ENCODE measurements around the gene PIGU.

Gene PIGU

DNA sequence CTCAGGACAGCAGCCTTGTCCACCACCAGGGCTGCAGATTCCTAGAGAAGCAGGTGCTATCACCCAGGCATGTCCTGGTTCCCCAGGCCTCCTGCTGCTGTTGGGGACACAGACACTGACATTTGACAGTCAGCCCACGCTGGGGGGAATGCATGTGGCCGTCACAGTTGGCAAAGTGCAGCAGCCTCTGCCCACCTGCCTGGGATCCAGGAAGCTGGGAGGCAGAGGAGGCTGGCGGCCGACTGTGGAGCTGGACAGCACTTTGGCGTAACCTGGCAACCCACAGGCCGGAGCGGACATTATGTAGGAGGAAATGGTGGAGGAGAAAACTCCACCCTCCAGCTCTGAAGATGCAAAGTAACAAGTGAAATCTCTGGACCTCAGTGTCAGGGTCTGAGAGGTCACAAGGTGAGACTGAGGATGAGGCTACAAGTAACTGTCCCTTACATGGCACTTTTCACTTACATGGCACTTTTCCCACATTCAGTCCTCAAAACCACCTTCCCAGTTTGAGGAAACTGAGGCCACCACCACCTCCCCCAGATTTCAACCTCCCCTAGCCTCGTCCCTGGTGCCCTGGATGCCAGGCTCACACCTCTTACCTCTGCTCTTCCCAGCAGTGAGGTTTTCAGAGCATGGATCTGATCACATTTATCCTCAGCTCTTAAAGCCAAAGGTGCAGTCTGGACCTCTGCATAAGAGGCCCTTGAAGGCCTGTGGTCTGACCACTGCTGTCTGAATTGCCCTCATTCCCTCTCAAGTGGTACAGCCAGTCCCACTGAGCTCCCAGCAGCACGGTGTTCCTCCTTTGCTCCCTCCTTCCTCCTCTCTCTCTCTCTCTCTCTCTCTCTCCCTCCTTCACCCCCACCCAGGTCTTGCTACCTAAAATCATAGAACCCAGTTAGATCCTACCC, 109.7 kb downstream of the PIGU start:
- no peak for DNase-seq (ENCODE audit: low read depth)
- H3K4me3 ChIP-seq (ENCODE audit: low read depth, low read length), result no peak overlapping the region

- no peak for DNase-seq (ENCODE audit: low read depth)
These were observed 112.1 kb downstream of the PIGU start for GRCh38 chr20:34564833-34565232.

GRCh38 chr20:34562641-34563040, 114.3 kb downstream of the PIGU start:
- H3K4me3 ChIP-seq (ENCODE audit: low read depth, low read length), result no peak overlapping the region
- DNase-seq (ENCODE audit: low read depth), result no peak

More at GRCh38 chr20:34564833-34565232, 112.1 kb downstream of the PIGU start:
- no peak overlapping the region for H3K4me3 ChIP-seq (ENCODE audit: low read depth, low read length)

- H3K4me3 ChIP-seq (ENCODE audit: low read depth, low read length), result no peak overlapping the region
These were observed 115.2 kb downstream of the PIGU start for GRCh38 chr20:34561661-34562060.

GRCh38 chr20:34560614-34561013, 116.3 kb downstream of the PIGU start:
- H3K4me3 ChIP-seq (ENCODE audit: low read depth, low read length), result no peak overlapping the region

More at GRCh38 chr20:34561661-34562060, 115.2 kb downstream of the PIGU start:
- no peak for DNase-seq (ENCODE audit: low read depth)

DNA sequence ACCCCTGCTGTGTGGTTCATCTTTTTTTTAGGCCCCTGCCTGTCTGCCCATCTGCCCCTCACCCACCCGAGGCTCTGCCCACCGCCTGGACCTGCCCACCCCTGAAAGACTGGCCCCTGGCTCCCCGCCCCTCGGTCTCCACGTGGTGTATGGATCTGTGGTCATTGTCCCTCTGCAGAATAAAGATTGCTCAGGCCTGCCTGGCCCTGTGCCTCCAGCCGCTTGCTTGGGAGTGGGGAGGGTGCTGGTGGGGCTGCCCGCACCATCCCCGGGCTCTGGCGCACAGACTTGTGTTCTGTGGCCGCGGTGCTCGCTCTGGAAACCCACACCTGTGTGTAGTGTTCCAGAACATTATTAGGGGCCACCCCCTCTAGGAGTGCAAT, 116.8 kb downstream of the PIGU start:
- no peak for DNase-seq (ENCODE audit: low read depth)
- H3K4me3 ChIP-seq (ENCODE audit: low read depth, low read length), result no peak overlapping the region

More at GRCh38 chr20:34560614-34561013, 116.3 kb downstream of the PIGU start:
- DNase-seq (ENCODE audit: low read depth), result no peak

GRCh38 chr20:34559311-34560140, 117.4 kb downstream of the PIGU start:
- peak overlapping the region; percentile 60 for H3K4me3 ChIP-seq (ENCODE audit: low read depth, low read length)
- DNase-seq (ENCODE audit: low read depth), result no peak

GRCh38 chr20:34558320-34559218, 118.3 kb downstream of the PIGU start, which contains the start of gene MAP1LC3A:
Gene MAP1LC3A, plus strand, starts transcription at chr20:34558718. Its CDS starts 151 bp downstream, at chr20:34558869.
- peak within 1 kb of the TSS; percentile 60 for H3K4me3 ChIP-seq (ENCODE audit: low read depth, low read length)
- peak; percentile 91 for DNase-seq (ENCODE audit: low read depth)

GRCh38 chr20:34557936-34558319, 119.0 kb downstream of the PIGU start:
- no peak for DNase-seq (ENCODE audit: low read depth)
- H3K4me3 ChIP-seq (ENCODE audit: low read depth, low read length), result peak overlapping the region; percentile 60

- DNase-seq (ENCODE audit: low read depth), result no peak
- H3K4me3 ChIP-seq (ENCODE audit: low read depth, low read length), result no peak overlapping the region
These were observed 123.5 kb downstream of the PIGU start for GRCh38 chr20:34553366-34553867.

- no peak overlapping the region for H3K4me3 ChIP-seq (ENCODE audit: low read depth, low read length)
- DNase-seq (ENCODE audit: low read depth), result no peak
These were observed 124.3 kb downstream of the PIGU start for GRCh38 chr20:34552569-34552968.

GRCh38 chr20:34549929-34550305, 127.0 kb downstream of the PIGU start:
- H3K4me3 ChIP-seq (ENCODE audit: low read depth, low read length), result no peak overlapping the region
- DNase-seq (ENCODE audit: low read depth), result no peak

DNA sequence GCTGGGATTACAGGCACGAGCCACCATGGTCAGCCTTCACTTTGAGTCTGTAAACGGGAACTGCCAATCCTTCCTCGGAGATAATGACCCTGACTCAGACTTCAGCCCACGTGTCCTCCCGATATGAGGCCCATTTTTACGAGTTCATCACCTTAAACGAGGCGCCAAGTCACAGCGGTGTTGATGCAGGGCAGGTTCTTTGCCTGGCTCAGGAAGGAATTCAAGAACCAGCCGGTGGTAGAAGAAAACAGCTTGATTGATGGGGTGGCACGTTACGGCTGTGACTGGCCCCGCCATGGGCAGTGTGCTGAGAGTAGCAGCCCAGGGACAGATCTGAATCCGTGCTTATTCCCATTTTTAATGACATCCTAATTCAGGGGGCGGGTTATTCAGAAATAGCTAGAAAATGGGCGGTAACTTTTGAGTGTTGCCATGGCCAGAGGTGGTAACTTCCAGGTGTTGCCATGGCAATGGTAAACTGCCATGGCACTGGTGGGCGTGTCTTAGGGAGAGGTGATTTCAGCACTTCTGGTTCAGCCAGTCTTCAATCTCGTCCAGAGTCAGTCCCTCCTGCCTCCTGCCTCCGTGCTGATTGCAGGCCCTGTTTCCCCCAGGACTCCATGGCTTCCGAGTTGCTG, 127.5 kb downstream of the PIGU start:
- no peak for DNase-seq (ENCODE audit: low read depth)
- no peak overlapping the region for H3K4me3 ChIP-seq (ENCODE audit: low read depth, low read length)

DNA sequence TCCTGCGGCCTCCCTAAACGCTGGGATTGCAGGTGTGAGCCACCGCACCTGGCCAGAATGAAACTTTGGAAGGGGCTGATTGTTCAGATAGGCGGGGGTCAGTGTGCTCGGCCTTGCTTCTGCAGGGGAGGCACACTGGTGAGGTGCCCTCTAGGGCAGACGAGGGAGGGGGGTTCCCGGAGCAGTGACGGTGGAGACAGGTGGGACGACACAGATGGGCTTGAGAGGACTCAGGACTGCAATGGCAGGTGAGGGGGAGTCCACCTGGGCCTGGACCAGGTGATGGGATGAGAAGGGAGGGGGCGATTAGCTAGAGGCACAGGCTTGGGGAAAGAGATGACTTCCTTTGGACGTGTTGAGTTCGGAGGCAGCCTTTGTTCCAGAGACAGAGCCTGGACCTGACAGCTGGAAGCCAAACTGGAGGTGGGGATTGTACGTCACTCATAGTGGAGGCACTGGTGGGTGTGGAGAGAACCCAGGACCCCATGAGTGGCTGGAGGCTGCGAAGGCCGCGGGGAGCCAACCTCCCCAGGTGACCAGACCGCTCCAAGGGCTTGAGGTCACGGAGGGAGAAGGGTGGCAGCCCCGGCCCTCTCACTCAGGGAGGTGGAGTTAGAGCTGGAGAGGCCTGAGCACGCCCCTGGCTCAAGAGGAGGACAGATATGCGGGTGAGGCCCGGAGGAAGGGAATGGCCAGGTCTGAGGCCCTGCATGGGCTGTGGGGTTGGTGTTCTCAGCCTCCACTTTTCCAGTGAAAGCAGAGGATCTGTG, 128.9 kb downstream of the PIGU start:
- no peak overlapping the region for H3K4me3 ChIP-seq (ENCODE audit: low read depth, low read length)
- DNase-seq (ENCODE audit: low read depth), result no peak

- DNase-seq (ENCODE audit: low read depth), result no peak
- no peak overlapping the region for H3K4me3 ChIP-seq (ENCODE audit: low read depth, low read length)
These were observed 130.1 kb downstream of the PIGU start for GRCh38 chr20:34546751-34547181.

DNA sequence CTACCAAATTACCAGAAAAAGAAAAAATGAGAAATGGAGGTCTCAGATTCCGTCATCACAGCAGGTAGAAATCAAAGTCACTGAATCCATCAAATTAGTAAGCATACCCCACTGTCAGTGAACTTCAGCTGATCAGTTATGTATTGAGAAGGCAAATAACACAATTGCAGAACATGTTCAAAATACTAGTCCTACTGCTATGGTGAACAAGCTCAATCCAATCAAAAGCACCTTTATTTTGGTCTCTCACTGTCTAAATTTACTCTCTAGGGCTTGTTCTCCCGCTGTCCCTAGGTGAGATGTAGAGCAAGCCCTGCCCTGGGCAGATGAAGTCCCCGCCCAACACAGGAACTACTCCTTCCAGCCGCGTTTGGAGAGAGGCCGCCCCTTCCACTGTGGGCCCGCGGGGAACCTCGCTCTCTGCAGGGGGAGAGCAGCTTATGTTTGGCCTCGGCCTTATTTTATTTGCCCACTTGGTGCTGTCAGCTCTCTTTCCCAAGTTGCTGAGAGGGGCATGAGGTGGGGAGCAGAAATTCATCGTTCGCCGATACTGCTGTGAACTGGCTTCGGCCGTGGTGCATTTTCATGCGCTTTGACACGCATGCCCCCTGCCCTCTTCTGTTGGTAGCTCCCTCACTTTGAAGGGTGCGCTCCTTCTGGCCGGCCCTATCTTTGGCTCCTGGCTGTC, 132.6 kb downstream of the PIGU start:
- H3K4me3 ChIP-seq (ENCODE audit: low read depth, low read length), result no peak overlapping the region
- no peak for DNase-seq (ENCODE audit: low read depth)

DNA sequence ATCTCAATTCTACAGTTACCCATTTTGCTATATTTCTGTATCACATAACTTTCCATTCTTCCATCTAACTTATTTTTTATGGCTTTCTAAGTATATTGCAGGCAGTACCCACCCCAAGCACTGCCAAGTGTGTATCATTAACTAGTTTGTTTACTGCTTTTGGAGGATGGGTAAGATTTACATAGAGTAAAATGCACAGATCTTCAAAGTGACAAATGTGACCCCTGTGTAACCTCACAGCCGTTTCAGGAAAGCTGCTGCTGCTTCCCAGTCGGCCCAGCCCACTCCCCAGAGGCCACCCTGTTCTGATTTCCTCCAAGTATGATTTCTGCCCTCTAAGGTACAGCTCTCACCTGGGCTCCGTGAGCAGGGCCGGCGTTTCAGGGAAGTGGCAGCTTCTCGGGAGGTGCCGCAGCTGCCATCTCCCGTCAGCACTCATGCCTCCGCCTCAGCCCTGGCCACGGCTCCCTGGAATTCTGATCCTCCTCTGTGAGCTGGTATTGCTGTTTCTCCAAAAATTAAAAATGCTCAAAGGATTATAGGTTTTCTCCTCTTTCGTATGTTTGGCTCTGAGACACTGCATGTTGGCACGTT, 133.3 kb downstream of the PIGU start:
- no peak overlapping the region for H3K4me3 ChIP-seq (ENCODE audit: low read depth, low read length)
- DNase-seq (ENCODE audit: low read depth), result no peak

Measured in skeletal muscle cell (primary cell).